Stimulated activated CD8-positive, alpha-beta memory T cell treated with anti-CD3 and anti-CD28 coated beads, Interleukin-2, amount 100 ng/mL, for 1 hour (primary cell): ENCODE data around the gene FSTL5.

Experiments used
- DNase-seq, 2 donors: peaks; one replicate each; pipeline ENCODE4 v3.0.0-alpha.2; 2020; ENCODE audit warnings: low read depth in 2 of 2

The FSTL5 gene

GRCh38 chr4:161336016-161336530 is 827.7 kb downstream of the FSTL5 start:
- no peak for DNase-seq
